Measurements from ENCODE around the gene CYP2S1.
A peak's percentile ranks its signal among the peaks of the same experiment; 100 is the strongest.
"Not testable (repeated sequence)": the region's sequence is repeated elsewhere in the genome, so short reads cannot be mapped to it uniquely, and the experiment has no call there.

Gene CYP2S1

GRCh38 chr19:41192574-41193429 lies at the start of gene CYP2S1:
TSS of gene CYP2S1 (plus strand) at chr19:41193219. CDS start at chr19:41193265, 46 bp downstream.
- DNase-seq: peak; percentile 58 to 60
- no peak for TF ChIP-seq POLR2A (IDR thresholded peaks at IDR 0.05; ENCODE audit: low read length)
- TF ChIP-seq GATA1 (IDR thresholded peaks at IDR 0.05; ENCODE audit: low read depth, low read length): no peak

- no peak for TF ChIP-seq POLR2A (IDR thresholded peaks at IDR 0.05; ENCODE audit: low read length)
- no peak for TF ChIP-seq GATA1 (IDR thresholded peaks at IDR 0.05; ENCODE audit: low read depth, low read length)
- peak; percentile 82 to 91 for DNase-seq
Observed at GRCh38 chr19:41144403-41144802, 48.6 kb upstream of the CYP2S1 start.

- TF ChIP-seq POLR2A (IDR thresholded peaks at IDR 0.05; ENCODE audit: low read length) (no peak), GATA1 (IDR thresholded peaks at IDR 0.05; ENCODE audit: low read depth, low read length) (no peak)
- no peak for DNase-seq
Observed at GRCh38 chr19:41149831-41150230, 43.2 kb upstream of the CYP2S1 start.

DNA sequence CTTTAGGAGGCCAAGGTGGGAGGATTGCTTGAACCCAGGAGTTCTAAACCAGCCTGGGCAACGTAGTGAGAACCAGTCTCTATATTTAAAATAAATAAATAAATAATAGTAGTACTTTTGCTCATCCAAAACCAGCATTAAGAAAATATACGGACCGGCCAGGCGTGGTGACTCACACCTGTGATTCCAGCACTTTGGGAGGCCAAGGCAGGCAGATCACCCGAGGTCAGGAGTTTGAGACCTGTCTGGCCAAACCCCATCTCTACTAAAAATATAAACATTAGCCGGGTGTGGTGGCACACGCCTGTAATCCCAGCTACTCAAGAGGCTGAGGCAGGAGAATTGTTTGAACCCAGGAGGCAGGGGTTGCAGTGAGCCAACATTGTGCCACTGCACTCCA lies 42.0 kb upstream of the CYP2S1 start:
- not testable (repeated sequence) for DNase-seq

GRCh38 chr19:41154060-41154459 lies 39.0 kb upstream of the CYP2S1 start:
- no peak for DNase-seq
- TF ChIP-seq GATA1 (IDR thresholded peaks at IDR 0.05; ENCODE audit: low read depth, low read length) (no peak), POLR2A (IDR thresholded peaks at IDR 0.05; ENCODE audit: low read length) (no peak)

GRCh38 chr19:41156207-41156606 lies 36.8 kb upstream of the CYP2S1 start:
- TF ChIP-seq GATA1 (IDR thresholded peaks at IDR 0.05; ENCODE audit: low read depth, low read length) (no peak), POLR2A (IDR thresholded peaks at IDR 0.05; ENCODE audit: low read length) (no peak)
- no peak for DNase-seq

- TF ChIP-seq POLR2A (IDR thresholded peaks at IDR 0.05; ENCODE audit: low read length): no peak
- TF ChIP-seq GATA1 (IDR thresholded peaks at IDR 0.05; ENCODE audit: low read depth, low read length): no peak
- peak; percentile 64 to 86 for DNase-seq
Observed at GRCh38 chr19:41159881-41160280, 33.1 kb upstream of the CYP2S1 start.

DNA sequence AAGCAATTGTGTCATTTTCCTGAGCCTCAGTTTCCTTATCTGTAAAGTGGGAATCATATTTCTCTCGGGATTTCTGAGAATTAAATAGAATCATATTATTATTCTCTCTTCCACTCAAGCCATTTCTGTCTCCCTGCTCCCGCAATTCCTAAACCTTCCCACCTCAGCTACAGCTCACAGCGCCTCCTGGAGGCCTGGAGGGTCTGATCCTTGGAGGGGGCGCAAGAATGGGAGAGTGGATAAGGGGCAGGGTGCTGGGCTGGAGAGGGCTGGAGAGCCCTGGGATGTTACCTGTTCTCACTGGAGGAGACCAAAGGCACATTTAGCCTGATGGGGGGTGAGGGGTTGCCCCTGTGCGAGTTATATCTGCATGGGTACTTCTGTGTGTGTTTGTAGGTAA lies 31.1 kb upstream of the CYP2S1 start:
- TF ChIP-seq GATA1 (IDR thresholded peaks at IDR 0.05; ENCODE audit: low read depth, low read length): no peak
- TF ChIP-seq POLR2A (IDR thresholded peaks at IDR 0.05; ENCODE audit: low read length): no peak
- DNase-seq: no peak

- TF ChIP-seq GATA1 (IDR thresholded peaks at IDR 0.05; ENCODE audit: low read depth, low read length): no peak
- no peak for TF ChIP-seq POLR2A (IDR thresholded peaks at IDR 0.05; ENCODE audit: low read length)
- no peak for DNase-seq
Observed at GRCh38 chr19:41166944-41167804, 25.8 kb upstream of the CYP2S1 start.

DNA sequence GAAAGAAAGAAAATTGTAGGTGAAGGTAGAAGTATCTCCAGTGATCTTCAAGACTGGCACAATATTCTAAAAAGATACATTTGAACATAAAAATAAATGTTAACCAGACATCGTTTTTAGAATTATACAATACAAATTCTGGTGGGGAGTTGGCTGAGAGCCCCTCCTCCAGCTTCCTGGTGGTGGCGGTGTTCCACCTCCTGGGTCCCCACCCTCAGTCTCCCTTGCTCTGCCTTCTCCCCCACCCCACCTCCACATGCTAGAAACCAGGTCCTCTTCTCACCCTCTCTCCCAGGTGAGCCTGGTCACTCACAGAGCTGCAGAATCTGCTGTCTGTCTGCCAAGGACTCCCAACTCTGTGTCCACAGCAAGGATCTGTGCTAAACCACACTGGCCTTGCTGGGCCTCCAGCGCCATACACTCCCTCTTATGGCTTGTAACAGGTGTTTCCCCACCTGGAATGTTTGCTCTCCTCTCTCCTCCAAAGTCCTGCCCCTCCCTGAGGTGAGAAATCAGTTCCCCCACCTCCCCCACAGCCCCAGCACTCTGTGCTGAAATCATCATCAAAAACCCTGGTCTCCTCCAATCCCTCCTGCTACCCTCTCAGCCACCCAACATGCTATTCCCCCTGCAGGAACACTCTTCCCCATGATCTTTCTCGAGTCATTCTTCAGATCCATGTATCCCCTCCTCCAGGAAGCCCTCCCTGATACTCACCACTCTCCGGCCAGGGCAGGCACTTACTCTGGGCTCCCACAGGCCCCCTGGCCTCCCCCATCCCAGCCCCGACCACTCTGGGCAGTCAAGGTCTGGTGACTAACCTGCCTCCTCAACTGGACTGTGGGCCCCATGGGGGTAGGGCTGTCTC lies 20.5 kb upstream of the CYP2S1 start:
- no peak for DNase-seq
- no peak for TF ChIP-seq POLR2A (IDR thresholded peaks at IDR 0.05; ENCODE audit: low read length)
- TF ChIP-seq GATA1 (IDR thresholded peaks at IDR 0.05; ENCODE audit: low read depth, low read length): no peak

- no peak for DNase-seq
- TF ChIP-seq GATA1 (IDR thresholded peaks at IDR 0.05; ENCODE audit: low read depth, low read length) (no peak), POLR2A (IDR thresholded peaks at IDR 0.05; ENCODE audit: low read length) (no peak)
Observed at GRCh38 chr19:41174297-41174928, 18.6 kb upstream of the CYP2S1 start.

GRCh38 chr19:41175801-41176777 lies 16.9 kb upstream of the CYP2S1 start:
- DNase-seq: no peak
- TF ChIP-seq GATA1 (IDR thresholded peaks at IDR 0.05; ENCODE audit: low read depth, low read length) (no peak), POLR2A (IDR thresholded peaks at IDR 0.05; ENCODE audit: low read length) (no peak)

DNA sequence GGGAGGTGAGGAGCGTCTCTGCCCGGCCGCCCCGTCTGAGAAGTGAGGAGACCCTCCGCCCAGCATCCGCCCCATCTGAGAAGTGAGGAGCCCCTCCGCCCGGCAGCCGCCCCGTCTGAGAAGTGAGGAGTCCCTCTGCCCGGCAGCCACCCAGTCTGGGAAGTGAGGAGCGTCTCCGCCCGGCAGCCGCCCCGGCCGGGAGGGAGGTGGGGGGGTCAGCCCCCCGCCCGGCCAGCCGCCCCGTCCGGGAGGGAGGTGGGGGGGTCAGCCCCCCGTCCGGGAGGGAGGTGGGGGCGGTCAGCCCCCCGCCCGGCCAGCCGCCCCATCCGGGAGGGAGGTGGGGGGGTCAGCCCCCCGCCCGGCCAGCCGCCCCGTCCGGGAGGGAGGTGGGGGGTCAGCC lies 12.8 kb upstream of the CYP2S1 start:
- DNase-seq: not testable (repeated sequence)

Data from erythroblast (primary cell).